ENCODE measurements around the gene CCDC170. TPM values are rescaled to one million over a fixed set of nuclear protein-coding genes. Genes with fewer than 3 reads are reported as not detected.
A peak's percentile ranks its signal among the peaks of the same experiment; 100 is the strongest.

CCDC170 gene
- total and polyA plus RNA-seq, 5 donors from 2014 or later, result not detected

- Mint-ChIP-seq H3K9me3 (no peaks in the 10 kb centered on the region), H3K36me3 (no peaks in the 10 kb centered on the region), H3K27me3 (peaks cover 41% of the 10 kb centered on the region), H3K4me3 (no peak overlapping the region), H3K4me1 (peaks cover 0 to 5% (median 0%) of the 10 kb centered on the region in 4 donors), H3K27ac (no peak overlapping the region)
- no peaks in the 10 kb centered on the region for H3K9me3 ChIP-seq (ENCODE audit: control insufficient read depth in 2 of 2, low read length in 2 of 2)
- no peaks in the 10 kb centered on the region for H3K4me1 ChIP-seq (ENCODE audit: control insufficient read depth, insufficient read depth, low read length, poor library complexity, severe bottlenecking)
- H3K4me3 ChIP-seq (ENCODE audit: low read depth, low read length), result no peak overlapping the region
- no peak overlapping the region for H3K27ac ChIP-seq (ENCODE audit: insufficient read depth, low read length, poor library complexity, severe bottlenecking)
- ATAC-seq (ENCODE audit: low read depth in 2 of 2), result no peak
- no peak for DNase-seq
- H3K27me3 ChIP-seq (ENCODE audit: control insufficient read depth, insufficient read depth, low read length), result peaks cover 7% of the 10 kb centered on the region
- H3K36me3 ChIP-seq (ENCODE audit: control insufficient read depth, insufficient read depth, low read length), result no peaks in the 10 kb centered on the region
Observed at GRCh38 chr6:151661509-151661908, 167.7 kb downstream of the CCDC170 start.

- Mint-ChIP-seq H3K36me3 (no peaks in the 10 kb centered on the region), H3K4me3 (no peak overlapping the region), H3K27ac (no peak overlapping the region), H3K9me3 (no peaks in the 10 kb centered on the region), H3K4me1 (peaks cover 0 to 5% (median 0%) of the 10 kb centered on the region in 4 donors), H3K27me3 (peaks cover 37% of the 10 kb centered on the region)
- ATAC-seq (ENCODE audit: low read depth in 2 of 2), result no peak
- Histone ChIP-seq H3K27ac (ENCODE audit: insufficient read depth, low read length, poor library complexity, severe bottlenecking) (no peak overlapping the region), H3K27me3 (ENCODE audit: control insufficient read depth, insufficient read depth, low read length) (peaks cover 10% of the 10 kb centered on the region), H3K4me3 (ENCODE audit: low read depth, low read length) (no peak overlapping the region), H3K9me3 (ENCODE audit: control insufficient read depth in 2 of 2, low read length in 2 of 2) (no peaks in the 10 kb centered on the region), H3K4me1 (ENCODE audit: control insufficient read depth, insufficient read depth, low read length, poor library complexity, severe bottlenecking) (no peaks in the 10 kb centered on the region), H3K36me3 (ENCODE audit: control insufficient read depth, insufficient read depth, low read length) (no peaks in the 10 kb centered on the region)
- DNase-seq, result no peak
Observed at GRCh38 chr6:151661928-151662327, 168.1 kb downstream of the CCDC170 start.

GRCh38 chr6:151663559-151663958, 169.7 kb downstream of the CCDC170 start:
- H3K27me3 Mint-ChIP-seq, result peaks cover 37% of the 10 kb centered on the region
- no peaks in the 10 kb centered on the region for H3K36me3 Mint-ChIP-seq
- H3K4me1 Mint-ChIP-seq, result peaks cover 0 to 5% (median 2%) of the 10 kb centered on the region in 4 donors
- H3K9me3 Mint-ChIP-seq, result no peaks in the 10 kb centered on the region
- H3K27ac Mint-ChIP-seq, result no peak overlapping the region
- no peak overlapping the region for H3K4me3 Mint-ChIP-seq
- Histone ChIP-seq H3K9me3 (ENCODE audit: control insufficient read depth in 2 of 2, low read length in 2 of 2) (no peaks in the 10 kb centered on the region), H3K27me3 (ENCODE audit: control insufficient read depth, insufficient read depth, low read length) (peaks cover 12% of the 10 kb centered on the region), H3K27ac (ENCODE audit: insufficient read depth, low read length, poor library complexity, severe bottlenecking) (no peak overlapping the region), H3K4me1 (ENCODE audit: control insufficient read depth, insufficient read depth, low read length, poor library complexity, severe bottlenecking) (no peaks in the 10 kb centered on the region), H3K4me3 (ENCODE audit: low read depth, low read length) (no peak overlapping the region), H3K36me3 (ENCODE audit: control insufficient read depth, insufficient read depth, low read length) (no peaks in the 10 kb centered on the region)
- no peak for ATAC-seq (ENCODE audit: low read depth in 2 of 2)
- DNase-seq, result no peak

GRCh38 chr6:151664390-151664789, 170.6 kb downstream of the CCDC170 start:
- DNase-seq (no peak), ATAC-seq (ENCODE audit: low read depth in 2 of 2) (no peak)
- H3K4me3 Mint-ChIP-seq, result no peak overlapping the region
- H3K27ac Mint-ChIP-seq, result no peak overlapping the region
- Histone ChIP-seq H3K9me3 (ENCODE audit: control insufficient read depth in 2 of 2, low read length in 2 of 2) (no peaks in the 10 kb centered on the region), H3K27ac (ENCODE audit: insufficient read depth, low read length, poor library complexity, severe bottlenecking) (no peak overlapping the region), H3K4me3 (ENCODE audit: low read depth, low read length) (no peak overlapping the region), H3K36me3 (ENCODE audit: control insufficient read depth, insufficient read depth, low read length) (no peaks in the 10 kb centered on the region), H3K27me3 (ENCODE audit: control insufficient read depth, insufficient read depth, low read length) (peaks cover 12% of the 10 kb centered on the region), H3K4me1 (ENCODE audit: control insufficient read depth, insufficient read depth, low read length, poor library complexity, severe bottlenecking) (no peaks in the 10 kb centered on the region)
- peaks cover 0 to 5% (median 2%) of the 10 kb centered on the region in 4 donors for H3K4me1 Mint-ChIP-seq
- H3K36me3 Mint-ChIP-seq, result no peaks in the 10 kb centered on the region
- no peaks in the 10 kb centered on the region for H3K9me3 Mint-ChIP-seq
- peaks cover 37% of the 10 kb centered on the region for H3K27me3 Mint-ChIP-seq

GRCh38 chr6:151665329-151665728, 171.5 kb downstream of the CCDC170 start:
- DNase-seq (no peak), ATAC-seq (ENCODE audit: low read depth in 2 of 2) (no peak)
- H3K4me1 Mint-ChIP-seq, result peaks cover 0 to 5% (median 2%) of the 10 kb centered on the region in 4 donors
- H3K27ac ChIP-seq (ENCODE audit: insufficient read depth, low read length, poor library complexity, severe bottlenecking), result no peak overlapping the region
- H3K9me3 Mint-ChIP-seq, result no peaks in the 10 kb centered on the region
- H3K27ac Mint-ChIP-seq, result no peak overlapping the region
- H3K27me3 Mint-ChIP-seq, result peaks cover 37% of the 10 kb centered on the region
- H3K4me3 ChIP-seq (ENCODE audit: low read depth, low read length), result no peak overlapping the region
- H3K36me3 ChIP-seq (ENCODE audit: control insufficient read depth, insufficient read depth, low read length), result no peaks in the 10 kb centered on the region
- H3K4me3 Mint-ChIP-seq, result no peak overlapping the region
- no peaks in the 10 kb centered on the region for H3K4me1 ChIP-seq (ENCODE audit: control insufficient read depth, insufficient read depth, low read length, poor library complexity, severe bottlenecking)
- H3K36me3 Mint-ChIP-seq, result no peaks in the 10 kb centered on the region
- H3K9me3 ChIP-seq (ENCODE audit: control insufficient read depth in 2 of 2, low read length in 2 of 2), result no peaks in the 10 kb centered on the region
- H3K27me3 ChIP-seq (ENCODE audit: control insufficient read depth, insufficient read depth, low read length), result peaks cover 12% of the 10 kb centered on the region

GRCh38 chr6:151666526-151666925, 172.7 kb downstream of the CCDC170 start:
- Mint-ChIP-seq H3K4me3 (no peak overlapping the region), H3K27me3 (peaks cover 32% of the 10 kb centered on the region), H3K36me3 (no peaks in the 10 kb centered on the region), H3K27ac (peak overlapping the region in 1 of 3 donors; percentile 39), H3K9me3 (peaks cover 0 to 5% (median 0%) of the 10 kb centered on the region in 7 donors), H3K4me1 (peaks cover 0 to 5% (median 2%) of the 10 kb centered on the region in 4 donors)
- Histone ChIP-seq H3K4me1 (ENCODE audit: control insufficient read depth, insufficient read depth, low read length, poor library complexity, severe bottlenecking) (no peaks in the 10 kb centered on the region), H3K4me3 (ENCODE audit: low read depth, low read length) (no peak overlapping the region), H3K36me3 (ENCODE audit: control insufficient read depth, insufficient read depth, low read length) (no peaks in the 10 kb centered on the region), H3K9me3 (ENCODE audit: control insufficient read depth in 2 of 2, low read length in 2 of 2) (no peaks in the 10 kb centered on the region), H3K27me3 (ENCODE audit: control insufficient read depth, insufficient read depth, low read length) (peaks cover 10% of the 10 kb centered on the region), H3K27ac (ENCODE audit: insufficient read depth, low read length, poor library complexity, severe bottlenecking) (no peak overlapping the region)
- DNase-seq (no peak), ATAC-seq (ENCODE audit: low read depth in 2 of 2) (no peak)

GRCh38 chr6:151669208-151669560, 175.4 kb downstream of the CCDC170 start:
- Mint-ChIP-seq H3K36me3 (no peaks in the 10 kb centered on the region), H3K9me3 (peaks cover 0 to 5% (median 0%) of the 10 kb centered on the region in 7 donors), H3K27ac (no peak overlapping the region), H3K4me1 (peaks cover 0 to 5% (median 2%) of the 10 kb centered on the region in 4 donors), H3K27me3 (peaks cover 10% of the 10 kb centered on the region), H3K4me3 (no peak overlapping the region)
- Histone ChIP-seq H3K4me1 (ENCODE audit: control insufficient read depth, insufficient read depth, low read length, poor library complexity, severe bottlenecking) (no peaks in the 10 kb centered on the region), H3K27ac (ENCODE audit: insufficient read depth, low read length, poor library complexity, severe bottlenecking) (no peak overlapping the region), H3K9me3 (ENCODE audit: control insufficient read depth in 2 of 2, low read length in 2 of 2) (no peaks in the 10 kb centered on the region), H3K36me3 (ENCODE audit: control insufficient read depth, insufficient read depth, low read length) (no peaks in the 10 kb centered on the region), H3K27me3 (ENCODE audit: control insufficient read depth, insufficient read depth, low read length) (peaks cover 9% of the 10 kb centered on the region), H3K4me3 (ENCODE audit: low read depth, low read length) (no peak overlapping the region)
- ATAC-seq (ENCODE audit: low read depth in 2 of 2) (no peak), DNase-seq (no peak)

GRCh38 chr6:151670116-151670515, 176.3 kb downstream of the CCDC170 start:
- peaks cover 0 to 5% (median 2%) of the 10 kb centered on the region in 4 donors for H3K4me1 Mint-ChIP-seq
- H3K4me1 ChIP-seq (ENCODE audit: control insufficient read depth, insufficient read depth, low read length, poor library complexity, severe bottlenecking), result no peaks in the 10 kb centered on the region
- H3K9me3 ChIP-seq (ENCODE audit: control insufficient read depth in 2 of 2, low read length in 2 of 2), result no peaks in the 10 kb centered on the region
- peaks cover 0 to 5% (median 0%) of the 10 kb centered on the region in 7 donors for H3K9me3 Mint-ChIP-seq
- peaks cover 9% of the 10 kb centered on the region for H3K27me3 ChIP-seq (ENCODE audit: control insufficient read depth, insufficient read depth, low read length)
- no peak overlapping the region for H3K27ac Mint-ChIP-seq
- no peak for DNase-seq
- H3K4me3 ChIP-seq (ENCODE audit: low read depth, low read length), result no peak overlapping the region
- no peak overlapping the region for H3K4me3 Mint-ChIP-seq
- no peaks in the 10 kb centered on the region for H3K36me3 Mint-ChIP-seq
- H3K36me3 ChIP-seq (ENCODE audit: control insufficient read depth, insufficient read depth, low read length), result no peaks in the 10 kb centered on the region
- ATAC-seq (ENCODE audit: low read depth in 2 of 2), result no peak
- no peak overlapping the region for H3K27ac ChIP-seq (ENCODE audit: insufficient read depth, low read length, poor library complexity, severe bottlenecking)
- peaks cover 8% of the 10 kb centered on the region for H3K27me3 Mint-ChIP-seq
